GM10847 (cell line): ENCODE results near the gene GSTK1.

Source experiments
- POLR2A ChIP-seq: IDR thresholded peaks from 2 replicates; pipeline ENCODE4 v1.6.1; 2011; ENCODE audit not compliant: insufficient read length; ENCODE audit errors: extremely low read depth

The GSTK1 gene

GRCh38 chr7:143283381-143283780 lies 20.1 kb downstream of the GSTK1 start:
- TF ChIP-seq POLR2A: no peak

- no peak for TF ChIP-seq POLR2A
These were observed 21.6 kb downstream of the GSTK1 start, which contains the start of gene TMEM139 for GRCh38 chr7:143284591-143285469. TSS of gene TMEM139 (plus strand) at chr7:143284958. CDS start at chr7:143285958, 1,000 bp downstream.

- no peak for TF ChIP-seq POLR2A
These were observed 22.2 kb downstream of the GSTK1 start for GRCh38 chr7:143285470-143285778.

- no peak for TF ChIP-seq POLR2A
These were observed 22.7 kb downstream of the GSTK1 start for GRCh38 chr7:143285806-143286521.

GRCh38 chr7:143286522-143286890 lies 23.3 kb downstream of the GSTK1 start:
- TF ChIP-seq POLR2A: no peak

- no peak for TF ChIP-seq POLR2A
These were observed 24.2 kb downstream of the GSTK1 start for GRCh38 chr7:143287339-143287934.

GRCh38 chr7:143287935-143288826 lies 24.9 kb downstream of the GSTK1 start, which contains the start of gene CASP2:
TSS of gene CASP2 (plus strand) at chr7:143288351. CDS start at chr7:143288456, 105 bp downstream.
- peak; percentile 67 for TF ChIP-seq POLR2A

- TF ChIP-seq POLR2A: no peak
These were observed 25.6 kb downstream of the GSTK1 start for GRCh38 chr7:143288836-143289235.

- no peak for TF ChIP-seq POLR2A
These were observed 26.2 kb downstream of the GSTK1 start for GRCh38 chr7:143289421-143289820.

- no peak for TF ChIP-seq POLR2A
These were observed 27.1 kb downstream of the GSTK1 start for GRCh38 chr7:143290293-143290692.

- no peak for TF ChIP-seq POLR2A
These were observed 29.6 kb downstream of the GSTK1 start for GRCh38 chr7:143292876-143293275.

GRCh38 chr7:143295870-143296269 lies 32.6 kb downstream of the GSTK1 start:
- no peak for TF ChIP-seq POLR2A

GRCh38 chr7:143296686-143297085 lies 33.4 kb downstream of the GSTK1 start:
- TF ChIP-seq POLR2A: no peak

GRCh38 chr7:143299346-143299745 lies 36.1 kb downstream of the GSTK1 start:
- TF ChIP-seq POLR2A: no peak

GRCh38 chr7:143299840-143300239 lies 36.6 kb downstream of the GSTK1 start:
- TF ChIP-seq POLR2A: no peak
